IMR-90 (cell line): ENCODE measurements around the gene TCP11L1. TPM values are rescaled to one million over a fixed set of nuclear protein-coding genes. Genes with fewer than 3 reads are reported as not detected.

Experiments used
- ATAC-seq: fragments of 200-7000 bp; cut with Tn5 transposase; 2 replicates; pipeline ENCODE4 v1.9.1; 2020; ENCODE audit warnings: low read depth, mild to moderate bottlenecking, moderate library complexity
- BruUV-seq: library from RNA; stranded (reverse); fragments of 400-500 nt; replicated peaks from 2 replicates; lab custom pipeline; 2021; lab: Mats Ljungman, UMichigan
- CTCF ChIA-PET: fragments of 300-600 bp; formaldehyde crosslinking; extraction: SDS; loops from one replicate; lab custom pipeline; 2021; ENCODE audit warnings: antibody characterized with exemption; lab: Yijun Ruan, JAX
- POLR2A ChIA-PET: fragments of 300-600 bp; sonication (Branson Sonifier 250); formaldehyde crosslinking; loops from one replicate; lab custom pipeline; 2022; ENCODE audit warnings: antibody characterized with exemption; ENCODE audit not compliant: unreplicated experiment; lab: Charles Lee
- DNase-seq: peaks from one replicate; pipeline ENCODE4 v3.0.0; 2013
- H2AFZ ChIP-seq: replicated peaks from 2 replicates; pipeline ENCODE3; 2013; ENCODE audit warnings: low read length, mild to moderate bottlenecking; ENCODE audit not compliant: poor library complexity
- H2AK5ac ChIP-seq: 2 replicates; pipeline ENCODE4 v1.6.1; 2013; ENCODE audit warnings: low read depth, low read length, inconsistent platforms
- H2AK9ac ChIP-seq: replicated peaks from 2 replicates; pipeline ENCODE3; 2013; ENCODE audit warnings: mild to moderate bottlenecking, low read depth, low read length, moderate library complexity; ENCODE audit not compliant: poor library complexity
- H2BK120ac ChIP-seq: 2 replicates; pipeline ENCODE4 v1.6.1; 2013; ENCODE audit warnings: low read depth, low read length, inconsistent platforms
- H2BK15ac ChIP-seq: 3 replicates; pipeline ENCODE4 v1.6.1; 2013; ENCODE audit warnings: low read depth, low read length, inconsistent platforms
- H2BK20ac ChIP-seq: 2 replicates; pipeline ENCODE4 v1.6.1; 2013; ENCODE audit warnings: low read depth, mild to moderate bottlenecking, inconsistent platforms, low read length, moderate library complexity
- H2BK5ac ChIP-seq: 2 replicates; pipeline ENCODE4 v1.6.1; 2013; ENCODE audit warnings: mild to moderate bottlenecking, low read depth, low read length, inconsistent platforms; ENCODE audit not compliant: poor library complexity, severe bottlenecking
- H3K14ac ChIP-seq: replicated peaks from 2 replicates; pipeline ENCODE4 v1.6.1; 2013; ENCODE audit warnings: low read depth, low read length, inconsistent platforms
- H3K18ac ChIP-seq: 2 replicates; pipeline ENCODE4 v1.6.1; 2013; ENCODE audit warnings: low read depth, low read length, control low read depth
- H3K23ac ChIP-seq: 2 replicates; pipeline ENCODE4 v1.6.1; 2013; ENCODE audit warnings: low read depth, low read length, inconsistent platforms
- H3K27ac ChIP-seq: 2 replicates; pipeline ENCODE4 v1.5.1; 2013; ENCODE audit warnings: mild to moderate bottlenecking, control low read depth, low read length; ENCODE audit not compliant: insufficient read depth
- H3K27me3 ChIP-seq: 2 replicates; pipeline ENCODE4 v1.6.1; 2013; ENCODE audit warnings: low read length; ENCODE audit not compliant: control insufficient read depth, insufficient read depth
- H3K36me3 ChIP-seq: 2 replicates; pipeline ENCODE4 v1.6.1; 2013; ENCODE audit warnings: low read length, mixed read lengths; ENCODE audit not compliant: control insufficient read depth, insufficient read depth
- H3K4ac ChIP-seq: 2 replicates; pipeline ENCODE4 v1.6.1; 2013; ENCODE audit warnings: low read depth, low read length, inconsistent platforms
- H3K4me1 ChIP-seq: 2 replicates; pipeline ENCODE4 v1.6.1; 2013; ENCODE audit warnings: low read length, mixed read lengths; ENCODE audit not compliant: control insufficient read depth, insufficient read depth
- H3K4me2 ChIP-seq: 2 replicates; pipeline ENCODE4 v1.6.1; 2013; ENCODE audit warnings: low read depth, mild to moderate bottlenecking, control low read depth, low read length, moderate library complexity
- H3K4me3 ChIP-seq: 2 replicates; pipeline ENCODE4 v1.5.1; 2013; ENCODE audit warnings: low read depth, mild to moderate bottlenecking, control low read depth, low read length, moderate library complexity; ENCODE audit not compliant: insufficient read depth
- H3K56ac ChIP-seq: 2 replicates; pipeline ENCODE4 v1.6.1; 2013; ENCODE audit warnings: low read length, inconsistent platforms; ENCODE audit not compliant: insufficient read depth; ENCODE audit errors: extremely low read depth
- H3K79me1 ChIP-seq, 2 experiments: 2 replicates each; pipeline ENCODE4 v1.6.1; 2013; ENCODE audit warnings: low read length in 2 of 2, inconsistent platforms in 1 of 2, low read depth in 1 of 2
- H3K9ac ChIP-seq: 2 replicates; pipeline ENCODE4 v1.6.1; 2013; ENCODE audit warnings: low read depth, low read length, control low read depth
- H3K9me1 ChIP-seq: 2 replicates; pipeline ENCODE4 v1.6.1; 2013; ENCODE audit warnings: low read length, inconsistent platforms; ENCODE audit not compliant: insufficient read depth
- H3K9me3 ChIP-seq: 2 replicates; pipeline ENCODE4 v1.6.1; 2013; ENCODE audit warnings: low read length; ENCODE audit not compliant: control insufficient read depth, insufficient read depth
- H4K20me1 ChIP-seq: 2 replicates; pipeline ENCODE4 v1.6.1; 2013; ENCODE audit warnings: low read length, inconsistent platforms; ENCODE audit not compliant: insufficient read depth
- H4K5ac ChIP-seq: 2 replicates; pipeline ENCODE4 v1.6.1; 2013; ENCODE audit warnings: mild to moderate bottlenecking, low read depth, low read length, control low read depth
- H4K8ac ChIP-seq, 2 experiments: 2 replicates each; pipeline ENCODE4 v1.6.1; 2013; ENCODE audit warnings: low read depth in 2 of 2, low read length in 2 of 2, control low read depth in 1 of 2, inconsistent platforms in 1 of 2
- H4K91ac ChIP-seq: 2 replicates; pipeline ENCODE4 v1.6.1; 2013; ENCODE audit warnings: low read depth, low read length, inconsistent platforms; ENCODE audit not compliant: insufficient read depth
- BHLHE40 ChIP-seq: fragments of 150-350 bp; IDR thresholded peaks from 2 replicates; pipeline ENCODE4 v1.6.1; 2016; ENCODE audit warnings: mild to moderate bottlenecking, low read depth, low read length
- CEBPB ChIP-seq: IDR thresholded peaks from 2 replicates; pipeline ENCODE4 v1.6.1; 2012; ENCODE audit warnings: low read depth, low read length, improper control_type of control experiment
- CHD1 ChIP-seq: IDR thresholded peaks from 2 replicates; pipeline ENCODE4 v1.6.1; 2012; ENCODE audit warnings: low read depth, low read length, improper control_type of control experiment
- CTCF ChIP-seq: conservative IDR thresholded peaks from 2 replicates; pipeline ENCODE4 v1.5.1; 2012; ENCODE audit warnings: mild to moderate bottlenecking, low read depth, low read length, improper control_type of control experiment
- ELK1 ChIP-seq: fragments of 150-350 bp; IDR thresholded peaks from 2 replicates; pipeline ENCODE4 v1.6.1; 2016; ENCODE audit warnings: low read depth, mild to moderate bottlenecking, low read length, moderate library complexity, borderline replicate concordance
- FOS ChIP-seq: fragments of 150-350 bp; IDR thresholded peaks from 2 replicates; pipeline ENCODE4 v1.6.1; 2016; ENCODE audit warnings: low read depth, low read length
- MAFK ChIP-seq: IDR thresholded peaks from 2 replicates; pipeline ENCODE4 v1.6.1; 2012; ENCODE audit warnings: low read depth, low read length, improper control_type of control experiment
- MAZ ChIP-seq: IDR thresholded peaks from 2 replicates; pipeline ENCODE4 v1.6.1; 2012; ENCODE audit warnings: low read depth, mild to moderate bottlenecking, low read length, improper control_type of control experiment, moderate library complexity, borderline replicate concordance
- MXI1 ChIP-seq: IDR thresholded peaks from 2 replicates; pipeline ENCODE4 v1.6.1; 2012; ENCODE audit warnings: low read depth, mild to moderate bottlenecking, low read length, moderate library complexity, borderline replicate concordance
- NFE2L2 ChIP-seq: fragments of 150-350 bp; IDR thresholded peaks from 2 replicates; pipeline ENCODE4 v1.6.1; 2016; ENCODE audit warnings: low read depth, mild to moderate bottlenecking, low read length
- POLR2A ChIP-seq: IDR thresholded peaks from 2 replicates; pipeline ENCODE4 v1.6.1; 2012; ENCODE audit warnings: mild to moderate bottlenecking, low read depth, low read length
- RCOR1 ChIP-seq: IDR thresholded peaks from 2 replicates; pipeline ENCODE4 v1.6.1; 2012; ENCODE audit warnings: mild to moderate bottlenecking, low read length, improper control_type of control experiment; ENCODE audit not compliant: insufficient replicate concordance
- RFX5 ChIP-seq: IDR thresholded peaks from 2 replicates; pipeline ENCODE4 v1.8.0; 2012; ENCODE audit warnings: low read depth, mild to moderate bottlenecking, low read length, moderate library complexity
- SMC3 ChIP-seq: fragments of 150-350 bp; IDR thresholded peaks from 2 replicates; pipeline ENCODE4 v1.6.1; 2016; ENCODE audit warnings: low read depth, mild to moderate bottlenecking, antibody characterized with exemption, low read length, moderate library complexity
- WGBS, 2 experiments: methylation state at CpG; one replicate each; pipeline versions ENCODE4 v1.1.5 to v1.1.7; 2013; ENCODE audit warnings: missing lambda C conversion rate in 2 of 2; ENCODE audit not compliant: insufficient read length in 1 of 2; ENCODE audit errors: extremely low coverage in 2 of 2; 5-methylcytosine and 5-hydroxymethylcytosine counted together
- dilution Hi-C: fragments of 300-500 bp; cut with HindIII; formaldehyde crosslinking; loops from one replicate; pipeline ENCODE4 v1.14.3; 2018; ENCODE audit warnings: low sequenced_read_pairs; ENCODE audit not compliant: unreplicated experiment
- in situ Hi-C: fragments of 300-500 bp; cut with MboI; formaldehyde crosslinking; loops from 3 replicates; pipeline ENCODE4 v1.14.3; 2019; ENCODE audit warnings: low sequenced_read_pairs, inconsistent platforms, mixed read lengths
- intact Hi-C: fragments of 100-400 bp; cut with micrococcal nuclease; formaldehyde crosslinking; loops from 2 replicates; pipeline ENCODE4 v1.10.0; 2022
- polyA plus RNA-seq, 3 experiments: library from polyadenylated mRNA; depleted of rRNA; stranded (reverse); fragments of >200 nt; gene quantifications; 2 replicates each; pipeline ENCODE4 v1.2.3, GENCODE V29; 2012; ENCODE audit warnings: low replicate concordance in 1 of 3
- total RNA-seq: library from RNA; depleted of rRNA; stranded (reverse); fragments of >200 nt; gene quantifications from 2 replicates; pipeline ENCODE4 v1.2.3, GENCODE V29; 2012
- TF ChIP-seq, protein P1 (sequence below): fragments of 150-350 bp; IDR thresholded peaks from 2 replicates; pipeline ENCODE4 v1.6.1; 2017; ENCODE audit warnings: mild to moderate bottlenecking, antibody characterized with exemption, low read length, low read depth

Gene TCP11L1
- total and polyA plus RNA-seq, 2 of the 4 experiments (the other 2 are of a cell fraction) = 13.9 to 17.4 TPM

GRCh38 chr11:33083918-33084317 is 44.5 kb downstream of the TCP11L1 start:
- ChIA-PET CTCF (interaction anchor here (0.7 kb wide), 1 partner anchor 18 kb away, joined by 3 read pairs; no protein-coding TSS in a partner anchor), POLR2A (no interaction called here)
- H3K9me3 ChIP-seq = no peaks in the 10 kb centered on the region
- in situ Hi-C loops = no loop called here
- no peaks in the 10 kb centered on the region for H4K20me1 ChIP-seq
- ATAC-seq (no peak), DNase-seq (no peak)
- H2BK120ac ChIP-seq = no peak overlapping the region
- TF ChIP-seq MXI1 (no peak), CHD1 (no peak), RFX5 (no peak), BHLHE40 (no peak), NFE2L2 (no peak), MAFK (no peak), RCOR1 (no peak), CTCF (no peak), SMC3 (no peak), ELK1 (no peak), CEBPB (no peak), POLR2A (no peak), FOS (no peak), MAZ (no peak)
- TF ChIP-seq, protein P1, sequence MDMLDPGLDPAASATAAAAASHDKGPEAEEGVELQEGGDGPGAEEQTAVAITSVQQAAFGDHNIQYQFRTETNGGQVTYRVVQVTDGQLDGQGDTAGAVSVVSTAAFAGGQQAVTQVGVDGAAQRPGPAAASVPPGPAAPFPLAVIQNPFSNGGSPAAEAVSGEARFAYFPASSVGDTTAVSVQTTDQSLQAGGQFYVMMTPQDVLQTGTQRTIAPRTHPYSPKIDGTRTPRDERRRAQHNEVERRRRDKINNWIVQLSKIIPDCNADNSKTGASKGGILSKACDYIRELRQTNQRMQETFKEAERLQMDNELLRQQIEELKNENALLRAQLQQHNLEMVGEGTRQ = no peak
- H3K4me2 ChIP-seq = no peak overlapping the region
- no peak overlapping the region for H2AK9ac ChIP-seq
- no peak overlapping the region for H2BK5ac ChIP-seq
- peaks cover 26% of the 10 kb centered on the region for H3K36me3 ChIP-seq
- H2AK5ac ChIP-seq = no peak overlapping the region
- H4K91ac ChIP-seq = no peak overlapping the region
- no peaks in the 10 kb centered on the region for H3K27me3 ChIP-seq
- H3K27ac ChIP-seq = no peak overlapping the region
- BruUV-seq = no TSS peak
- H3K18ac ChIP-seq = no peak overlapping the region
- H3K56ac ChIP-seq = no peak overlapping the region
- no peak overlapping the region for H2BK20ac ChIP-seq
- H4K5ac ChIP-seq = no peak overlapping the region
- peaks cover under 1% of the 10 kb centered on the region; the same call in 1 of the 2 replicates for H3K9me1 ChIP-seq
- H3K4me1 ChIP-seq = no peaks in the 10 kb centered on the region
- no peak overlapping the region for H2BK15ac ChIP-seq
- H3K23ac ChIP-seq = no peak overlapping the region
- dilution Hi-C loops = no loop called here
- intact Hi-C loops = no loop called here
- H3K4ac ChIP-seq = no peak overlapping the region
- H3K14ac ChIP-seq = no peak overlapping the region
- WGBS, 2 experiments = no CpG with 5 or more reads among the region's 1 CpG
- H3K79me1 ChIP-seq = peaks cover 0 to 4% of the 10 kb centered on the region in 2 experiments; a peak in 1 of 4 replicates
- no peak overlapping the region for H3K9ac ChIP-seq
- H2AFZ ChIP-seq = no peak overlapping the region
- no peak overlapping the region for H4K8ac ChIP-seq
- no peak overlapping the region for H3K4me3 ChIP-seq
